Astrocyte of the cerebellum (primary cell): ENCODE data around the gene ADRB1.

Experiments used
- DNase-seq: peaks from one replicate; pipeline ENCODE4 v3.0.0-alpha.2; 2011; ENCODE audit warnings: low read depth
- H3K4me3 ChIP-seq: 2 replicates; pipeline ENCODE4 v1.5.1; 2011; ENCODE audit warnings: mild to moderate bottlenecking, low read depth, low read length, moderate library complexity
- in situ Hi-C: cut with HindIII; loops from 2 replicates; pipeline ENCODE4 v1.10.0; 2017; ENCODE audit warnings: low sequenced_read_pairs
- TF ChIP-seq, protein P1 (sequence below): IDR thresholded peaks from 2 replicates; pipeline ENCODE4 v1.5.1; 2012; ENCODE audit warnings: low read length, low read depth, moderate library complexity, mild to moderate bottlenecking; ENCODE audit errors: missing control alignments

The ADRB1 gene

GRCh38 chr10:114038819-114039218 is 4.8 kb upstream of the ADRB1 start:
- no peak for DNase-seq
- no peak overlapping the region for H3K4me3 ChIP-seq
- TF ChIP-seq, protein P1, sequence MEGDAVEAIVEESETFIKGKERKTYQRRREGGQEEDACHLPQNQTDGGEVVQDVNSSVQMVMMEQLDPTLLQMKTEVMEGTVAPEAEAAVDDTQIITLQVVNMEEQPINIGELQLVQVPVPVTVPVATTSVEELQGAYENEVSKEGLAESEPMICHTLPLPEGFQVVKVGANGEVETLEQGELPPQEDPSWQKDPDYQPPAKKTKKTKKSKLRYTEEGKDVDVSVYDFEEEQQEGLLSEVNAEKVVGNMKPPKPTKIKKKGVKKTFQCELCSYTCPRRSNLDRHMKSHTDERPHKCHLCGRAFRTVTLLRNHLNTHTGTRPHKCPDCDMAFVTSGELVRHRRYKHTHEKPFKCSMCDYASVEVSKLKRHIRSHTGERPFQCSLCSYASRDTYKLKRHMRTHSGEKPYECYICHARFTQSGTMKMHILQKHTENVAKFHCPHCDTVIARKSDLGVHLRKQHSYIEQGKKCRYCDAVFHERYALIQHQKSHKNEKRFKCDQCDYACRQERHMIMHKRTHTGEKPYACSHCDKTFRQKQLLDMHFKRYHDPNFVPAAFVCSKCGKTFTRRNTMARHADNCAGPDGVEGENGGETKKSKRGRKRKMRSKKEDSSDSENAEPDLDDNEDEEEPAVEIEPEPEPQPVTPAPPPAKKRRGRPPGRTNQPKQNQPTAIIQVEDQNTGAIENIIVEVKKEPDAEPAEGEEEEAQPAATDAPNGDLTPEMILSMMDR: no peak
- in situ Hi-C loops: no loop called here

DNA sequence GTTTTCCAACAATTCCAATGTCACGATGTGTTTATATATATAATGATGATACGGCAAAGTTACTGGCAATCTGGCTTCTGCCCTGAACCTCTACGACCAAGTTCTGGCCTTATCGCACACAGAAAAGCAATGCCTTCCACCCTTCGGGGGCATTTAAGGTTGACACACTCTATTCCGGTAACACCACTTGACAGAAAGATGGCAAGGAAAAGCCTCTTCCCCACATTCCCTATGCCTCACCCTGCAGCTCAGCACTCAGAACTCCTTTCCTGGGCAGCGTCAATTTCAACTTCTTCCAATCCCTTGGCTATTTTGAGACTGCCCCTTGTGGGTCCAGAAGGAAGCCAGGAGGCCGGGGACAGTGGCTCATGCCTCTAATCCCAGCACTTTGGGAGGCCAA is 2.5 kb upstream of the ADRB1 start:
- no peak overlapping the region for H3K4me3 ChIP-seq
- DNase-seq: no peak
- in situ Hi-C loops: no loop called here
- TF ChIP-seq, protein P1: no peak

DNA sequence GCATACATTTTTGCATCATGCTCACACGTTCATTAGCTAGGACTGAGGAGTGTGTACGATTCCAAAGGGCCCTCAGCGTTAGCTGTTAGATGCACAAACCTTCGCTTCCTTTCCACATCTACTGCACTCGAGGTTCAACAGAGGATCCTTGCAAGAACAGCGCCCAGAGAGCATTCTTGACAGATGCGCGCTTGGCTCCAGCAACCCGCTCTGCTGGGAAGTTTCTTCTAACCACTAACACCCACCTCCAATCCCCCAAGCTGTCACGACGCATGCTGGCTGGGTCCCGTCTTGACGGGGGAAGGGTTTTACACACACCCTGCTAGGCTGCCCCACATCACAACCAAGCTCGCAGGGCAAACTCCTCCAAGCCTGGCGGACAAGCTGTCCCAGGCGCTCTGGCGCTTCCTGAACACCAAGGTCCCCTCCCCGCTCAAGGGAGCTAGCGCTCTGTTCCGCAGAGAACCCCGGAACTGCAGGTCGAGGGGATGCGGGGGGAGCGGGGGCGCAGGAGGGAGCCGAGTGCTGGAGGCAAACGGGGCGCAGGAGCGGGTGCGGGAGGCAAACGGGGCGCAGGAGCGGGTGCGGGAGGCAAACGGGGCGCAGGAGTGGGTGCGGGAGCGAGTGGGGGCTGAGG is 653 bp upstream of the ADRB1 start:
- peak; percentile 15 for DNase-seq
- in situ Hi-C loops: no loop called here
- H3K4me3 ChIP-seq: peak overlapping the region; percentile 45
- TF ChIP-seq, protein P1: no peak

GRCh38 chr10:114044247-114045135 is 825 bp downstream of the ADRB1 start:
- peak overlapping the region; percentile 45 for H3K4me3 ChIP-seq
- in situ Hi-C loops: no loop called here
- TF ChIP-seq, protein P1: no peak
- no peak for DNase-seq

DNA sequence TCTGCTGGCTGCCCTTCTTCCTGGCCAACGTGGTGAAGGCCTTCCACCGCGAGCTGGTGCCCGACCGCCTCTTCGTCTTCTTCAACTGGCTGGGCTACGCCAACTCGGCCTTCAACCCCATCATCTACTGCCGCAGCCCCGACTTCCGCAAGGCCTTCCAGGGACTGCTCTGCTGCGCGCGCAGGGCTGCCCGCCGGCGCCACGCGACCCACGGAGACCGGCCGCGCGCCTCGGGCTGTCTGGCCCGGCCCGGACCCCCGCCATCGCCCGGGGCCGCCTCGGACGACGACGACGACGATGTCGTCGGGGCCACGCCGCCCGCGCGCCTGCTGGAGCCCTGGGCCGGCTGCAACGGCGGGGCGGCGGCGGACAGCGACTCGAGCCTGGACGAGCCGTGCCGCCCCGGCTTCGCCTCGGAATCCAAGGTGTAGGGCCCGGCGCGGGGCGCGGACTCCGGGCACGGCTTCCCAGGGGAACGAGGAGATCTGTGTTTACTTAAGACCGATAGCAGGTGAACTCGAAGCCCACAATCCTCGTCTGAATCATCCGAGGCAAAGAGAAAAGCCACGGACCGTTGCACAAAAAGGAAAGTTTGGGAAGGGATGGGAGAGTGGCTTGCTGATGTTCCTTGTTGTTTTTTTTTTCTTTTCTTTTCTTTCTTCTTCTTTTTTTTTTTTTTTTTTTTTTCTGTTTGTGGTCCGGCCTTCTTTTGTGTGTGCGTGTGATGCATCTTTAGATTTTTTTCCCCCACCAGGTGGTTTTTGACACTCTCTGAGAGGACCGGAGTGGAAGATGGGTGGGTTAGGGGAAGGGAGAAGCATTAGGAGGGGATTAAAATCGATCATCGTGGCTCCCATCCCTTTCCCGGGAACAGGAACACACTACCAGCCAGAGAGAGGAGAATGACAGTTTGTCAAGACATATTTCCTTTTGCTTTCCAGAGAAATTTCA is 1.7 kb downstream of the ADRB1 start:
- TF ChIP-seq, protein P1: no peak
- in situ Hi-C loops: no loop called here
- H3K4me3 ChIP-seq: peak overlapping the region; percentile 19
- DNase-seq: no peak

GRCh38 chr10:114046087-114046458 is 2.4 kb downstream of the ADRB1 start:
- TF ChIP-seq, protein P1: no peak

More at GRCh38 chr10:114046087-114046458, 2.4 kb downstream of the ADRB1 start:
- in situ Hi-C loops: no loop called here
- H3K4me3 ChIP-seq: no peak overlapping the region
- no peak for DNase-seq
